ENCODE results near the gene TMEM131L.

Gene TMEM131L

GRCh38 chr4:153523164-153523796, 57.1 kb downstream of the TMEM131L start:
- no peak for DNase-seq

GRCh38 chr4:153523941-153524386, 57.8 kb downstream of the TMEM131L start:
- no peak for DNase-seq

- no peak for DNase-seq
Observed at GRCh38 chr4:153524682-153525081, 58.5 kb downstream of the TMEM131L start.

GRCh38 chr4:153527690-153528089, 61.5 kb downstream of the TMEM131L start:
- DNase-seq: no peak

- no peak for DNase-seq
Observed at GRCh38 chr4:153528705-153529485, 62.7 kb downstream of the TMEM131L start.

GRCh38 chr4:153529646-153530045, 63.5 kb downstream of the TMEM131L start:
- DNase-seq: no peak

GRCh38 chr4:153530284-153530999, 64.3 kb downstream of the TMEM131L start:
- no peak for DNase-seq

- no peak for DNase-seq
Observed at GRCh38 chr4:153531000-153531358, 64.8 kb downstream of the TMEM131L start.

- DNase-seq: no peak
Observed at GRCh38 chr4:153531976-153532626, 65.9 kb downstream of the TMEM131L start.

GRCh38 chr4:153532636-153533035, 66.5 kb downstream of the TMEM131L start:
- DNase-seq: no peak

- DNase-seq: no peak
Observed at GRCh38 chr4:153533387-153533786, 67.2 kb downstream of the TMEM131L start.

GRCh38 chr4:153534792-153535629, 68.9 kb downstream of the TMEM131L start:
- DNase-seq: no peak

GRCh38 chr4:153535772-153536513, 69.8 kb downstream of the TMEM131L start:
- DNase-seq: no peak

GRCh38 chr4:153537493-153537960, 71.4 kb downstream of the TMEM131L start:
- DNase-seq: no peak

- no peak for DNase-seq
Observed at GRCh38 chr4:153538487-153539357, 72.6 kb downstream of the TMEM131L start.

GRCh38 chr4:153539422-153539821, 73.3 kb downstream of the TMEM131L start:
- no peak for DNase-seq

- DNase-seq: no peak
Observed at GRCh38 chr4:153541456-153542096, 75.4 kb downstream of the TMEM131L start.

- DNase-seq: no peak
Observed at GRCh38 chr4:153542131-153542530, 76.0 kb downstream of the TMEM131L start.

GRCh38 chr4:153542834-153543233, 76.7 kb downstream of the TMEM131L start:
- DNase-seq: no peak

GRCh38 chr4:153543351-153543750, 77.2 kb downstream of the TMEM131L start:
- no peak for DNase-seq
